Anterior cingulate cortex (tissue), 58 donors: ENCODE data around the gene HCK.

Experiments
- DNase-seq, 58 donors: peaks; one replicate each; lab custom pipeline; 2025; lab: John Stamatoyannopoulos, UW

Gene HCK

GRCh38 chr20:32052090-32052777 lies at the start of gene HCK:
Gene HCK, plus strand, starts transcription at chr20:32052242.
- DNase-seq, result no peak

GRCh38 chr20:32003325-32003724 lies 48.7 kb upstream of the HCK start:
- DNase-seq, result no peak

GRCh38 chr20:32004963-32005362 lies 47.1 kb upstream of the HCK start:
- DNase-seq, result peak in 1 of 58 donors; percentile 27

- DNase-seq, result no peak
These were observed 46.0 kb upstream of the HCK start for GRCh38 chr20:32006053-32006452.

GRCh38 chr20:32006841-32007786 lies 44.9 kb upstream of the HCK start:
- no peak for DNase-seq

GRCh38 chr20:32007787-32008616 lies 44.0 kb upstream of the HCK start:
- DNase-seq, result no peak

GRCh38 chr20:32009564-32009963 lies 42.5 kb upstream of the HCK start:
- no peak for DNase-seq

- no peak for DNase-seq
These were observed 41.9 kb upstream of the HCK start, which contains the start of gene CCM2L for GRCh38 chr20:32010101-32010500. Gene CCM2L, plus strand, starts transcription at chr20:32010438. Its CDS starts 17 bp downstream, at chr20:32010455.

GRCh38 chr20:32010666-32011065 lies 41.4 kb upstream of the HCK start:
- DNase-seq, result no peak

GRCh38 chr20:32012159-32012688 lies 39.8 kb upstream of the HCK start:
- no peak for DNase-seq

- DNase-seq, result no peak
These were observed 38.7 kb upstream of the HCK start for GRCh38 chr20:32013326-32013725.

- DNase-seq, result peak in 1 of 58 donors; percentile 50
These were observed 34.3 kb upstream of the HCK start for GRCh38 chr20:32017711-32018251.

- peak in 3 of 58 donors; percentile 15 to 70 (median 25) for DNase-seq
These were observed 33.5 kb upstream of the HCK start for GRCh38 chr20:32018269-32019155.

GRCh38 chr20:32019156-32019510 lies 32.9 kb upstream of the HCK start:
- DNase-seq, result peak in 1 of 58 donors; percentile 20

- no peak for DNase-seq
These were observed 32.2 kb upstream of the HCK start for GRCh38 chr20:32019563-32020463.

- DNase-seq, result no peak
These were observed 31.0 kb upstream of the HCK start for GRCh38 chr20:32021091-32021490.

GRCh38 chr20:32024683-32025295 lies 27.3 kb upstream of the HCK start:
- DNase-seq, result no peak

- no peak for DNase-seq
These were observed 24.4 kb upstream of the HCK start for GRCh38 chr20:32027643-32028042.
